B cell (primary cell): ENCODE data around the gene BAK1. TPM values are rescaled to one million over a fixed set of nuclear protein-coding genes. Genes with fewer than 3 reads are reported as not detected.

ENCODE experiments used
- ATAC-seq: fragments of 200-7000 bp; cut with Tn5 transposase; one replicate; pipeline ENCODE4 v1.10.0; 2021; ENCODE audit warnings: low read depth, mild to moderate bottlenecking, moderate number of reproducible peaks, moderate library complexity
- CTCF ChIA-PET: fragments of 350-600 bp; sonication (Branson Sonifier 250); formaldehyde crosslinking; loops from one replicate; lab custom pipeline; 2021; ENCODE audit warnings: antibody characterized with exemption, inconsistent platforms; lab: Charles Lee
- POLR2A ChIA-PET: fragments of 350-600 bp; sonication (Branson Sonifier 250); formaldehyde crosslinking; loops from one replicate; lab custom pipeline; 2021; ENCODE audit warnings: antibody characterized with exemption; lab: Charles Lee
- DNase-seq: peaks from one replicate; pipeline ENCODE4 v3.0.0; 2013
- H2AFZ ChIP-seq: 2 replicates; pipeline ENCODE4 v1.6.1; 2012; ENCODE audit warnings: mild to moderate bottlenecking, low read depth, low read length; ENCODE audit not compliant: insufficient read depth, poor library complexity, severe bottlenecking
- H3K27ac ChIP-seq, 2 donors: 1 replicate in 1 of 2; 2 replicates in 1 of 2; pipeline ENCODE4 v1.5.1; 2012 to 2013; ENCODE audit warnings: low read length in 2 of 2, mild to moderate bottlenecking in 2 of 2, moderate library complexity in 1 of 2
- H3K27me3 ChIP-seq, 4 experiments: fragments of 200-600 bp in 1 of 4; sonication (generic) in 1 of 4; replicated peaks in 1 of 4; 1 replicate in 2 of 4; 2 replicates in 2 of 4; pipeline versions ENCODE4 v1.6.1 to v1.7.0; 2013 to 2016; ENCODE audit warnings: low read length in 3 of 4, mild to moderate bottlenecking in 2 of 4, mixed read lengths in 1 of 4, moderate library complexity in 1 of 4; ENCODE audit not compliant: insufficient read depth in 4 of 4, control insufficient read depth in 3 of 4; ENCODE audit errors: control extremely low read depth in 1 of 4
- H3K36me3 ChIP-seq, 2 experiments: replicated peaks in 1 of 2; 1 replicate in 1 of 2; 2 replicates in 1 of 2; pipeline versions ENCODE4 v1.6.1 to v1.7.1; 2013; ENCODE audit warnings: low read length in 1 of 2; ENCODE audit not compliant: insufficient read depth in 2 of 2, control insufficient read depth in 1 of 2; ENCODE audit errors: control extremely low read depth in 1 of 2, extremely low read depth in 1 of 2
- H3K4me1 ChIP-seq, 2 donors: fragments of 200-600 bp in 1 of 2; sonication (generic) in 1 of 2; 1 replicate in 1 of 2; 2 replicates in 1 of 2; pipeline versions ENCODE4 v1.5.1 to v1.6.1; 2013 to 2017; ENCODE audit warnings: low read length in 2 of 2; ENCODE audit not compliant: control insufficient read depth in 2 of 2, insufficient read depth in 2 of 2
- H3K4me2 ChIP-seq: replicated peaks from 2 replicates; pipeline ENCODE3; 2012; ENCODE audit warnings: mild to moderate bottlenecking, low read depth, low read length; ENCODE audit not compliant: poor library complexity, severe bottlenecking
- H3K4me3 ChIP-seq, 5 experiments: fragments of 200-600 bp in 1 of 5; sonication (generic) in 1 of 5; 1 replicate in 3 of 5; 2 replicates in 2 of 5; pipeline versions ENCODE4 v1.5.1 to v1.7.0; 2011 to 2016; ENCODE audit warnings: low read length in 4 of 5, mild to moderate bottlenecking in 4 of 5, low read depth in 2 of 5, control low read depth in 1 of 5, moderate library complexity in 1 of 5; ENCODE audit not compliant: insufficient read depth in 1 of 5; ENCODE audit errors: control extremely low read depth in 1 of 5, extremely low read depth in 1 of 5
- H3K79me2 ChIP-seq: fragments of 200-600 bp; sonication (generic); one replicate; pipeline ENCODE4 v1.6.0; 2016; ENCODE audit warnings: low read length; ENCODE audit not compliant: control insufficient read depth, insufficient read depth
- H3K9ac ChIP-seq: fragments of 200-600 bp; sonication (generic); 2 replicates; pipeline ENCODE4 v1.6.1; 2017; ENCODE audit warnings: mild to moderate bottlenecking, low read length, moderate library complexity
- H3K9me3 ChIP-seq, 3 donors: one replicate each; pipeline versions ENCODE4 v1.6.1 to v1.7.1; 2013; ENCODE audit warnings: low read length in 2 of 3; ENCODE audit not compliant: control insufficient read depth in 2 of 3, insufficient read depth in 1 of 3; ENCODE audit errors: control extremely low read depth in 1 of 3
- H4K20me1 ChIP-seq: 2 replicates; pipeline ENCODE4 v1.6.0; 2012; ENCODE audit warnings: mild to moderate bottlenecking, low read length; ENCODE audit not compliant: insufficient read depth, control insufficient read depth, poor library complexity, severe bottlenecking
- H3K27ac Mint-ChIP-seq: one replicate; pipeline ENCODE4 v1.8.0; 2021; ENCODE audit warnings: mixed read lengths
- H3K27me3 Mint-ChIP-seq: one replicate; pipeline ENCODE4 v1.8.0; 2021; ENCODE audit warnings: mixed read lengths
- H3K4me1 Mint-ChIP-seq: one replicate; pipeline ENCODE4 v1.8.0; 2021; ENCODE audit warnings: mixed read lengths
- H3K4me3 Mint-ChIP-seq: one replicate; pipeline ENCODE4 v1.8.0; 2021; ENCODE audit warnings: mixed read lengths
- H3K9me3 Mint-ChIP-seq: one replicate; pipeline ENCODE4 v1.8.0; 2022; ENCODE audit warnings: mixed read lengths; ENCODE audit not compliant: insufficient read depth
- EZH2 ChIP-seq: IDR thresholded peaks from 2 replicates; pipeline ENCODE4 v1.6.1; 2012; ENCODE audit warnings: borderline replicate concordance, low read depth, mild to moderate bottlenecking, moderate library complexity, low read length; ENCODE audit not compliant: insufficient read depth, poor library complexity, severe bottlenecking
- WGBS: methylation state at CpG from one replicate; pipeline ENCODE4 v1.1.5; 2013; ENCODE audit warnings: missing lambda C conversion rate; ENCODE audit not compliant: insufficient coverage; 5-methylcytosine and 5-hydroxymethylcytosine counted together
- intact Hi-C: fragments of 100-400 bp; cut with micrococcal nuclease; formaldehyde crosslinking; loops from one replicate; pipeline ENCODE4 v1.10.0; 2022
- polyA plus RNA-seq: library from polyadenylated mRNA; depleted of rRNA; stranded (reverse); fragments of >200 nt; gene quantifications from 2 replicates; pipeline ENCODE4 v1.2.3, GENCODE V29; 2012
- total RNA-seq, 2 donors: library from RNA; stranded (reverse); fragments of 120-200 nt in 1 of 2; gene quantifications; 1 replicate in 1 of 2; 2 replicates in 1 of 2; pipeline versions ENCODE4 v1.2.3 to v1.2.4, GENCODE V29; 2013 to 2022
- TF ChIP-seq, protein P1 (sequence below): fragments of 200-600 bp; IDR thresholded peaks from one replicate; pipeline ENCODE4 v1.8.0; 2022; ENCODE audit warnings: antibody characterized with exemption, mild to moderate bottlenecking

BAK1 gene
- total and polyA plus RNA-seq, 2 donors (not counting 1 experiment from before 2014, with no cell fraction given): 23.3 to 34.3 TPM

DNA sequence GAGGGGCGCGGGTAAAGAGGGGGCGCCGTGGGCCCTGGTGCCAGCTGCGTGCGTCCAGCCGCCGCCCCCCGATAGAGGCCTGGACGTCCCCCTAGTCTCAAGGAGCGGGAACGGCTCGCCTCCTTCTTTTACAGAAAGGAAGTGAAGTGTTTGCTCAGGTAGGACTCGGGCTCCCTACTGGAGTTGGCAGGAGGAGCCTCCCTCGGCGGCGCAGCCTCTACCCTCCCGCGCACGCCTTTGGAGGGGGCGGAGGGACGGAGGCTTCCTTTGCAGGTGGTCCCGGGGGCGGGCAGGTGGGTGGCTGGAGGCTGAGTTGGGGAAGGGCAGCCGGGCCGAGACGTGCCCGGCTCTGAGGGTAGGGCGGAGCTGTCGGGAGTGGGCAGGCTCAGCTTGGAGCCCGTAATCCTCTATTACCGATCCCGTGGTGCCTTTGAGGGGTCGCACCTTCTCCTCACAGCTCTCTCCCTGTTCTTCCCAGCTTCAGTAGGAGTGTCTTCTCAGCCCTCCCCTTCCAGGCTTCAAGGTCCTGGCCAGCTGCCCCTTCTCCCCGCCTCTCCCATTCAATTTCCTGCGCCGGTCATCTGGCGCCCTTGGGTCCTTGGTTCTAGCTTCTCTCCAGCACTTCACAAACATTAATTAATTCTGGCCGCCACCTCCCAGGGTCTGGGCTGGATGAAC, 41.8 kb upstream of the BAK1 start:
- Histone ChIP-seq H3K4me1 (peaks cover 20 to 30% of the 10 kb centered on the region in 2 donors), H3K27me3 (no peaks in the 10 kb centered on the region), H3K36me3 (peaks cover 0 to 2% of the 10 kb centered on the region in 2 experiments), H3K4me3 (peak overlapping the region; percentile 45 to 98 (median 95)), H3K9ac (peak overlapping the region; percentile 97), H2AFZ (peak overlapping the region; percentile 76), H3K4me2 (peak overlapping the region; percentile 97), H3K9me3 (no peaks in the 10 kb centered on the region), H3K27ac (peak overlapping the region; percentile 80 to 92), H4K20me1 (peaks cover 32% of the 10 kb centered on the region), H3K79me2 (peaks cover 42% of the 10 kb centered on the region)
- no peak for TF ChIP-seq EZH2
- TF ChIP-seq, protein P1, sequence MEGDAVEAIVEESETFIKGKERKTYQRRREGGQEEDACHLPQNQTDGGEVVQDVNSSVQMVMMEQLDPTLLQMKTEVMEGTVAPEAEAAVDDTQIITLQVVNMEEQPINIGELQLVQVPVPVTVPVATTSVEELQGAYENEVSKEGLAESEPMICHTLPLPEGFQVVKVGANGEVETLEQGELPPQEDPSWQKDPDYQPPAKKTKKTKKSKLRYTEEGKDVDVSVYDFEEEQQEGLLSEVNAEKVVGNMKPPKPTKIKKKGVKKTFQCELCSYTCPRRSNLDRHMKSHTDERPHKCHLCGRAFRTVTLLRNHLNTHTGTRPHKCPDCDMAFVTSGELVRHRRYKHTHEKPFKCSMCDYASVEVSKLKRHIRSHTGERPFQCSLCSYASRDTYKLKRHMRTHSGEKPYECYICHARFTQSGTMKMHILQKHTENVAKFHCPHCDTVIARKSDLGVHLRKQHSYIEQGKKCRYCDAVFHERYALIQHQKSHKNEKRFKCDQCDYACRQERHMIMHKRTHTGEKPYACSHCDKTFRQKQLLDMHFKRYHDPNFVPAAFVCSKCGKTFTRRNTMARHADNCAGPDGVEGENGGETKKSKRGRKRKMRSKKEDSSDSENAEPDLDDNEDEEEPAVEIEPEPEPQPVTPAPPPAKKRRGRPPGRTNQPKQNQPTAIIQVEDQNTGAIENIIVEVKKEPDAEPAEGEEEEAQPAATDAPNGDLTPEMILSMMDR: no peak
- ChIA-PET CTCF (interaction anchor here (0.5 to 3.3 kb wide), 11 partner anchors 10 to 1494 kb away, joined by 3 to 31 read pairs (median 9); partner anchors contain the start of genes ATF6B, BAK1 and UQCC2), POLR2A (interaction anchor here (0.6 to 2.6 kb wide), 8 partner anchors 14 to 1887 kb away, joined by 3 to 15 read pairs (median 4); partner anchors contain the start of gene BAK1)
- peaks cover 49% of the 10 kb centered on the region for H3K4me1 Mint-ChIP-seq
- peak overlapping the region; percentile 92 for H3K4me3 Mint-ChIP-seq
- DNase-seq (peak; percentile 63), ATAC-seq (peak; percentile 11)
- WGBS: 3% methylated on average over 33 of the region's 39 CpGs
- H3K27me3 Mint-ChIP-seq: no peaks in the 10 kb centered on the region
- H3K9me3 Mint-ChIP-seq: no peaks in the 10 kb centered on the region
- H3K27ac Mint-ChIP-seq: peak overlapping the region; percentile 87
- intact Hi-C loops: loop anchor here (1.0 to 5.0 kb wide), 5 partner anchors 10 to 230 kb away; partner anchors contain the start of genes KIFC1 and UQCC2
